ENCODE data around the gene OS9.

Gene OS9

GRCh38 chr12:57739387-57739786 is 45.5 kb downstream of the OS9 start:
- Histone ChIP-seq H3K4me3 (ENCODE audit: extremely low read depth, insufficient read depth, low read length, poor library complexity, severe bottlenecking) (no peak overlapping the region), H3K9me3 (ENCODE audit: control insufficient read depth, low read length) (no peaks in the 10 kb centered on the region)

DNA sequence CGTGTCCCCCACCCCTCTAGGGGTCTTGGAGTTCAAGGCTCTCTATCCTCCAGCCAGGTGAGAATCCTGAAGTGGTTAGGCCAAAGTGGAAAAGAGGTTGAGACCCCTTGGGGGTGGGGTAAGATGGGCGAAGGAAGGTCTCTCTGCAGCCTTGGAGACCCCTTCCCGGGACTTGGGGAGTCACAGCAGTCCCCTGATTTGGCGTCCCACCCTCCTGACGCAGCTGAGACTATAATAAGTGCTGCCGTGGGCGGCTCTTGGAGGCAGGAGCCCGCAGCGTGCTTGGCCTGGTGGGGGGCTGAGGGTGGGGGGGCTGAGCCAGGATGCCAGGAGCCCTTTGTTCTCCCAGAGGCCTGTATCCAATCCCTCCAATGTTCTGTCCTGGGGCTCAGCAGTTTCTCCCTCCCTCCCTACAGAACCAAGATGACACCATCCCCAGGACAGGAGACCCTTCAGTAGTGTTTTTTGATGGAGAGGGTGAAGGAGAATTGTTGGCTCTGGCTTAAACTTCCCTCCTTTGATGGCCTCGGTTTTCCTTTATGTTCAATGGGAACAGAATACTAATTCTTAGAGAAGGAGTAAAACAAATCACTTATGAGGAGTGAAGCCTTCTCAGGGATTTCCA is 46.1 kb downstream of the OS9 start:
- Histone ChIP-seq H3K27ac (ENCODE audit: low read depth, low read length, severe bottlenecking) (no peak overlapping the region), H3K4me1 (ENCODE audit: control insufficient read depth, insufficient read depth, low read length, poor library complexity, severe bottlenecking) (peaks cover 6% of the 10 kb centered on the region), H3K4me3 (ENCODE audit: extremely low read depth, insufficient read depth, low read length, poor library complexity, severe bottlenecking) (no peak overlapping the region), H3K9me3 (ENCODE audit: control insufficient read depth, low read length) (no peaks in the 10 kb centered on the region), H3K36me3 (ENCODE audit: control insufficient read depth, insufficient read depth, low read length) (no peaks in the 10 kb centered on the region)
- 38 to 48% methylated on average over 4 to 9 of the region's 10 CpGs for WGBS, 2 experiments (ENCODE audit: insufficient coverage in 2 of 2)

More at GRCh38 chr12:57739387-57739786, 45.5 kb downstream of the OS9 start:
- Histone ChIP-seq H3K27ac (ENCODE audit: low read depth, low read length, severe bottlenecking) (no peak overlapping the region), H3K4me1 (ENCODE audit: control insufficient read depth, insufficient read depth, low read length, poor library complexity, severe bottlenecking) (peaks cover 6% of the 10 kb centered on the region), H3K36me3 (ENCODE audit: control insufficient read depth, insufficient read depth, low read length) (no peaks in the 10 kb centered on the region)
- 11% methylated on average over 6 of the region's 7 CpGs; no CpG with 5 or more reads in 1 of the 2 experiments for WGBS, 2 experiments (ENCODE audit: insufficient coverage in 2 of 2)

DNA sequence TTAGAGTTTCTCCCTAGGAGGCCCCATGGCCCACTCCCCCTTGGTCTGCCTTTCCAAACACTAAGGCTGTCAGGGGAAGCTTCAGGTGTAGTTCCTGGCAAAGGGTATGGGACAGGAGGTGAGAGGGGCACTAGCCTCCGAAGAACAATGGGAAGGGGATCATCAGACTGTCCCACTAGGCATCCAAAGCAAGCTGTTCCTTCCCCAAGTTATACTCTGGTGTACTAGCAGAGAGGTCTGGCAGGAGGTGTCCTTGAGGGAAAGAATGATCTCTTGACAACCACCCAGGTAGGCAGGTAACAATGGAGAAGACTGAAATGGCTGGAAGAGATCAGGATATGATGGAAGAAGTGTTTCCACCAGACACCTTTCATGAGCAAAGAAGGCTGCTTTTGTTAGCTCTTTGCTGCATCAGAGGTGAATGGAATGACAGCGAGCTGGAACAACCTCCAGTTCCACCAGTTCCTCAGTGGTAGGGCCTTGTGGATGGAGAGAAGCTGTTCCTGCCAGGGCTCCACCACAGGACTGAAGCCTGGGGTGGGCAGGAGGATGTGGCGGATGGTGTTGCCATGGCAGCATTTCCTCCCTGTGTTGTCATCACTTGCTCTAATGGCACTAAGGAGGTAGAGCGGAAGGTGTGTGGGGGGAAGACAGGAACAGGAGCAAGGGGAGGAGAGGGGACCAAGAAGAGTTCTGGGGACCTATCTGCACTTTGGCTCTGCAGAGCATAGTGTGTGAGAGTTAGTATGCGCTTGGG is 46.9 kb downstream of the OS9 start:
- 76 to 91% methylated on average over 1 to 5 of the region's 5 CpGs for WGBS, 2 experiments (ENCODE audit: insufficient coverage in 2 of 2)
- Histone ChIP-seq H3K36me3 (ENCODE audit: control insufficient read depth, insufficient read depth, low read length) (peaks cover 6% of the 10 kb centered on the region), H3K27ac (ENCODE audit: low read depth, low read length, severe bottlenecking) (no peak overlapping the region), H3K4me1 (ENCODE audit: control insufficient read depth, insufficient read depth, low read length, poor library complexity, severe bottlenecking) (peaks cover 6% of the 10 kb centered on the region), H3K9me3 (ENCODE audit: control insufficient read depth, low read length) (no peaks in the 10 kb centered on the region), H3K4me3 (ENCODE audit: extremely low read depth, insufficient read depth, low read length, poor library complexity, severe bottlenecking) (no peak overlapping the region)

DNA sequence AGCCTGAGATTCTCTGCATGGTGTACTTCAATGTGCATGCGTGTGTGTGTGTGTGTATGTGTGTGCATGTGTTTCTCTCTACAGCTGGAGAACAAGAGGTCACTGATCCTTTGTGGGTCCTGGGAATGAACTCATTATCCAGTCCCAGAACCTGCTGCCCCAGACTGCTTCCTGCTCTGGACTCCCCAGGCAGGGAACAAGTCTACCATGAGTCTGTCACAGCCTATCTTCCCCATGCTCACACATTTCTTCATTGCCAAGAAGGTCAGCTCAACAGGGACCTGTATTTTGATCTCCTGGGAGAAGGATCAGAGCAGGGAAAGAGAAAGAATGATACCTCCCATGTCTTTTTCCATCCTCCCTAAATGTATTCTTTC is 47.5 kb downstream of the OS9 start:
- Histone ChIP-seq H3K4me1 (ENCODE audit: control insufficient read depth, insufficient read depth, low read length, poor library complexity, severe bottlenecking) (peaks cover 3% of the 10 kb centered on the region), H3K9me3 (ENCODE audit: control insufficient read depth, low read length) (no peaks in the 10 kb centered on the region), H3K27ac (ENCODE audit: low read depth, low read length, severe bottlenecking) (no peak overlapping the region), H3K36me3 (ENCODE audit: control insufficient read depth, insufficient read depth, low read length) (peaks cover 9% of the 10 kb centered on the region), H3K4me3 (ENCODE audit: extremely low read depth, insufficient read depth, low read length, poor library complexity, severe bottlenecking) (no peak overlapping the region)
- WGBS, 2 experiments (ENCODE audit: insufficient coverage in 2 of 2): 86% methylated on average over 1 of the region's 1 CpG; no CpG with 5 or more reads in 1 of the 2 experiments

DNA sequence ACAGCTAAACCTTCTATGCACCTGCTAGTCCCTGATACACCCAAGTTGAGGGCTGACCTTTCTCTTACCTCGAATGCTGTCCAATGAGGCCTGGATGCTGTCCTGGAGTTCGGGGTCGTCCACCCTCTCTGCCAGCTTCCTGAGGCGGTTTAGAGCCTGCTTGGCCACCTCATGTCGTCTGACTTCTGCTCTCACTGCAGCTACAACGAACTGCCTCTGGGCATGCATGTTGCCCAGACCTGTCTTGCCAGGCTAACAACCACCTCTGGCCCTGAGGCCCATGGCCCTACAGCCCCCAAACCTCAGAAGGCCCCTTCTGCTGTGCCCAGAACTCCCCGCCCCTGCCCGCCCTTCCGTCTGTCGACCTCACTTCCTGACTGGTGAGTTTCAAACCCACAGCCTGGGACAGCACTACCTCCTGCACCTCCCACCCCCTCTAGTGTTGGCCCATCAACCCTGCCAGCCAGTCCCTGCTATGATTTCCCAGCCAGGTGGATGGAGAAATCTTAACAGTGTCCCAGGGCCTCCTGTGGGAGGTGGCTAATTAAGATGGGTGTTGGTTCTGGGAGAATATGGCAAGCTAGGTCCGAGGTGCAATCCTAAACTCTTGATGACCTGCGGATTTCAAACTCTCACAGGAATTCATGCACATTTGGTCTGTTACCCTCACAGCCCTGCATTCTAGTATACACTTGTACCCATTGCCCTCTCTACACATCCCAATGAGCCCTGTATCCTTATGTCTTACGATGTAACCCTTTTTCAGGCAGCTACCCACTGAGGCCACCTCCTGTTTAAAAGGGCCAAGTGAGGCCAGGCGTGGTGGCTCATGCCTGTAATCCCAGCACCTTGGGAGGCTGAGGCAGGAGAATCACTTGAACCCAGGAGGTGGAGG is 48.2 kb downstream of the OS9 start:
- no peak overlapping the region for H3K4me3 ChIP-seq (ENCODE audit: extremely low read depth, insufficient read depth, low read length, poor library complexity, severe bottlenecking)
- WGBS, 2 experiments (ENCODE audit: insufficient coverage in 2 of 2): 66 to 72% methylated on average over 13 of the region's 14 CpGs
- H3K4me1 ChIP-seq (ENCODE audit: control insufficient read depth, insufficient read depth, low read length, poor library complexity, severe bottlenecking): no peaks in the 10 kb centered on the region
- H3K9me3 ChIP-seq (ENCODE audit: control insufficient read depth, low read length): no peaks in the 10 kb centered on the region
- H3K27ac ChIP-seq (ENCODE audit: low read depth, low read length, severe bottlenecking): no peak overlapping the region
- H3K36me3 ChIP-seq (ENCODE audit: control insufficient read depth, insufficient read depth, low read length): peaks cover 16% of the 10 kb centered on the region

GRCh38 chr12:57743769-57744168 is 49.8 kb downstream of the OS9 start:
- Histone ChIP-seq H3K9me3 (ENCODE audit: control insufficient read depth, low read length) (no peaks in the 10 kb centered on the region), H3K27ac (ENCODE audit: low read depth, low read length, severe bottlenecking) (no peak overlapping the region), H3K36me3 (ENCODE audit: control insufficient read depth, insufficient read depth, low read length) (peaks cover 33% of the 10 kb centered on the region), H3K4me3 (ENCODE audit: extremely low read depth, insufficient read depth, low read length, poor library complexity, severe bottlenecking) (no peak overlapping the region), H3K4me1 (ENCODE audit: control insufficient read depth, insufficient read depth, low read length, poor library complexity, severe bottlenecking) (no peaks in the 10 kb centered on the region)
- WGBS, 2 experiments (ENCODE audit: insufficient coverage in 2 of 2): no CpG with 5 or more reads among the region's 2 CpGs

- H3K9me3 ChIP-seq (ENCODE audit: control insufficient read depth, low read length): no peaks in the 10 kb centered on the region
- 60 to 81% methylated on average over 8 of the region's 21 CpGs for WGBS, 2 experiments (ENCODE audit: insufficient coverage in 2 of 2)
- no peaks in the 10 kb centered on the region for H3K4me1 ChIP-seq (ENCODE audit: control insufficient read depth, insufficient read depth, low read length, poor library complexity, severe bottlenecking)
- H3K27ac ChIP-seq (ENCODE audit: low read depth, low read length, severe bottlenecking): peak overlapping the region; percentile 89
- H3K36me3 ChIP-seq (ENCODE audit: control insufficient read depth, insufficient read depth, low read length): peaks cover 38% of the 10 kb centered on the region
- H3K4me3 ChIP-seq (ENCODE audit: extremely low read depth, insufficient read depth, low read length, poor library complexity, severe bottlenecking): peak overlapping the region; percentile 55
Measured at GRCh38 chr12:57744194-57744776, 50.4 kb downstream of the OS9 start.

- Histone ChIP-seq H3K9me3 (ENCODE audit: control insufficient read depth, low read length) (no peaks in the 10 kb centered on the region), H3K36me3 (ENCODE audit: control insufficient read depth, insufficient read depth, low read length) (peaks cover 44% of the 10 kb centered on the region), H3K4me1 (ENCODE audit: control insufficient read depth, insufficient read depth, low read length, poor library complexity, severe bottlenecking) (no peaks in the 10 kb centered on the region), H3K27ac (ENCODE audit: low read depth, low read length, severe bottlenecking) (peak within 1 kb of the TSS; percentile 89), H3K4me3 (ENCODE audit: extremely low read depth, insufficient read depth, low read length, poor library complexity, severe bottlenecking) (peak within 1 kb of the TSS; percentile 55)
- WGBS, 2 experiments (ENCODE audit: insufficient coverage in 2 of 2): 7 to 9% methylated on average over 20 to 23 of the region's 29 CpGs
Measured at GRCh38 chr12:57744777-57745484, 51.0 kb downstream of the OS9 start, which contains the start of gene TSPAN31. Gene TSPAN31 (plus strand): TSS chr12:57745039. CDS start chr12:57745155, 116 bp downstream.

DNA sequence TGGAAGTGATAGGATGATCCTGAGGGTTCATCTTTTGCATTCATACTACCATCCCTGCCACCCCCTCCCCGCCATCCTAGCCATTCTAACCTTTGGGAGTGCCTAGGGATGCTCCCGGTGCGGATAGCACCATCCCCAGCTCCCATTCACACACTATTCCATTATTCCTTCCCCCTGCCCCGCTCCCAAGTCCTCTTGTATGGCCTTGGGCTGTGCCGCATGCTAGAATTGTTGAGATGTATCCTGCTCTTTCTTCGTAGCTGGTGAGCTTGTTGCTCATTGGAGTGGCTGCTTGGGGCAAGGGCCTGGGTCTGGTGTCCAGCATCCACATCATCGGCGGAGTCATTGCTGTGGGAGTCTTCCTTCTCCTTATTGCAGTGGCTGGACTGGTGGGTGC is 51.6 kb downstream of the OS9 start:
- H3K36me3 ChIP-seq (ENCODE audit: control insufficient read depth, insufficient read depth, low read length): peaks cover 50% of the 10 kb centered on the region
- no peaks in the 10 kb centered on the region for H3K4me1 ChIP-seq (ENCODE audit: control insufficient read depth, insufficient read depth, low read length, poor library complexity, severe bottlenecking)
- 61 to 81% methylated on average over 7 of the region's 8 CpGs for WGBS, 2 experiments (ENCODE audit: insufficient coverage in 2 of 2)
- H3K27ac ChIP-seq (ENCODE audit: low read depth, low read length, severe bottlenecking): peak overlapping the region; percentile 89
- H3K4me3 ChIP-seq (ENCODE audit: extremely low read depth, insufficient read depth, low read length, poor library complexity, severe bottlenecking): peak overlapping the region; percentile 55
- no peaks in the 10 kb centered on the region for H3K9me3 ChIP-seq (ENCODE audit: control insufficient read depth, low read length)

DNA sequence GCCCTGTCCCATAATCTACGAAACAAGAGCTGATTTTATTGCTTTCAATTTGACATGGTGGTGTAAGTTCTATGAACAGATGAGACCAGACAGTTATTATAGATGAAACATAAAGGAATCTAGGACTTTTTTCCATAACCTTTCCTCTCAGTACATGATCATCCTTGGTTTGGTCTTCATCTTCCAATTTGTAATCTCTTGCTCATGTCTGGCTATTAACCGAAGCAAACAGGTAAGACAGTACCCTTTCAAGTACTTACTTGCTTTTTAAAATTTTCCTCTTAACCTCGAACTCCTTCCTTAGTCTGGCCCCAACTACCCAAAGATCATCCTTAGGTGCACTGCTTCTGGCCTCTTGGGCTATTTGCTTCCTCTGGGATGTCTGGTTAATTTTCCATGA is 52.1 kb downstream of the OS9 start:
- no peak overlapping the region for H3K27ac ChIP-seq (ENCODE audit: low read depth, low read length, severe bottlenecking)
- 97 to 100% methylated on average over 3 of the region's 3 CpGs for WGBS, 2 experiments (ENCODE audit: insufficient coverage in 2 of 2)
- no peaks in the 10 kb centered on the region for H3K4me1 ChIP-seq (ENCODE audit: control insufficient read depth, insufficient read depth, low read length, poor library complexity, severe bottlenecking)
- H3K36me3 ChIP-seq (ENCODE audit: control insufficient read depth, insufficient read depth, low read length): peaks cover 55% of the 10 kb centered on the region
- H3K9me3 ChIP-seq (ENCODE audit: control insufficient read depth, low read length): no peaks in the 10 kb centered on the region
- H3K4me3 ChIP-seq (ENCODE audit: extremely low read depth, insufficient read depth, low read length, poor library complexity, severe bottlenecking): peak overlapping the region; percentile 55
